Measurements from ENCODE around the gene EFNA5. TPM values are rescaled to one million over a fixed set of nuclear protein-coding genes. Genes with fewer than 3 reads are reported as not detected.

Gene EFNA5
- total RNA-seq, 1 donor from 2014 or later = 11.8 TPM

GRCh38 chr5:107594253-107595045 lies 76.3 kb downstream of the EFNA5 start:
- Histone ChIP-seq H3K27ac (peak overlapping the region; percentile 52), H3K36me3 (no peaks in the 10 kb centered on the region), H3K9me3 (no peaks in the 10 kb centered on the region), H3K27me3 (no peaks in the 10 kb centered on the region), H3K4me1 (peaks cover 24% of the 10 kb centered on the region), H3K4me3 (no peak overlapping the region)
- TF ChIP-seq POLR2AphosphoS5 (IDR thresholded peaks at IDR 0.05; ENCODE audit: insufficient read depth in 1 of 2, low read depth in 1 of 2) = no peak
- TF ChIP-seq POLR2A (IDR thresholded peaks at IDR 0.05) = no peak
- no peak for TF ChIP-seq CTCF (IDR thresholded peaks at IDR 0.05)
- intact Hi-C loops (cut with DNase I) = no loop called here
- DNase-seq (ENCODE audit: extremely low spot score in 2 of 2) = no peak

DNA sequence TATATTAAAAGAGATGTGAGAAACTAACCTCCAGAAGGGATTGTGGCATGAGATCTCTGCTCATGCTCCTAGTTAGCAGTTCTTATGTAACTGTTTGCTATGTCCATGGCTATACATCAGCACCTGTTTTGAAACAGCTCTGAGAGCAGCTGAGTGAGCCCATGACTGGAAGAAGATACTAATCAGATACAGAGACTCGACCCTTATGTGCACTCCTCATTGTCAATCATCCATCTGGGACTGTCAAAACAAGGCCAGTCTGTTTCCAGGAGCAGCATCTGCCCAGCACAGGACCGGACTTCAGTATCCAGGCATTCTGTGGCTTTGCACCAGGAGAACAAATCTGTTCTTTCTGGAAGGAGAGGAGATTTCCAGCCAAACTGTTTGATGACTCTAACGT lies 77.7 kb downstream of the EFNA5 start:
- Histone ChIP-seq H3K4me3 (no peak overlapping the region), H3K4me1 (peaks cover 24% of the 10 kb centered on the region), H3K36me3 (no peaks in the 10 kb centered on the region), H3K9me3 (no peaks in the 10 kb centered on the region), H3K27me3 (no peaks in the 10 kb centered on the region), H3K27ac (no peak overlapping the region)
- no peak for DNase-seq (ENCODE audit: extremely low spot score in 2 of 2)
- TF ChIP-seq POLR2AphosphoS5 (IDR thresholded peaks at IDR 0.05; ENCODE audit: insufficient read depth in 1 of 2, low read depth in 1 of 2) (no peak), POLR2A (IDR thresholded peaks at IDR 0.05) (no peak), CTCF (IDR thresholded peaks at IDR 0.05) (no peak)
- intact Hi-C loops (cut with DNase I) = no loop called here

DNA sequence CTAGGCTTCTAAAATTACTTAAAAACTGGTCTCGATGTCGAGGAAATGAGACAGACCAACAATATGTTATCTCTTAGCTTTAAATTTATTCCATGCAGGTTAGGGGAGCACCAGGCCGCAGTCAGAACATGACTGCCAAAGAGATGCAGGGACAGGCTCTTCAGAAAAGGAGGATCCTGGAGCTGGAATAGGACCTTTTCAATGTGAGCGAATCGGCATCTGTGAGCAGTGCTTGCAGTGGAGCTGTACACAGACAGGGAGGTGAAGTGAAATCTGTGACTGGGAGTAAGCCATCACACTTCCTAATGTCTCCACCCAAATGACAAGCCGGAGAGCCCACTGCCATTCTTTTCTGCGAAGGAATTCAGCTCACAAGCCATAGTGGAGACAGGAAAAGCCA lies 78.2 kb downstream of the EFNA5 start:
- Histone ChIP-seq H3K9me3 (no peaks in the 10 kb centered on the region), H3K4me1 (peaks cover 24% of the 10 kb centered on the region), H3K4me3 (no peak overlapping the region), H3K36me3 (no peaks in the 10 kb centered on the region), H3K27me3 (no peaks in the 10 kb centered on the region), H3K27ac (no peak overlapping the region)
- intact Hi-C loops (cut with DNase I) = no loop called here
- no peak for DNase-seq (ENCODE audit: extremely low spot score in 2 of 2)
- TF ChIP-seq CTCF (IDR thresholded peaks at IDR 0.05) = no peak

GRCh38 chr5:107590686-107591085 lies 80.1 kb downstream of the EFNA5 start:
- H3K36me3 ChIP-seq = no peaks in the 10 kb centered on the region
- intact Hi-C loops (cut with DNase I) = no loop called here
- DNase-seq (ENCODE audit: extremely low spot score in 2 of 2) = no peak
- no peaks in the 10 kb centered on the region for H3K9me3 ChIP-seq
- H3K27ac ChIP-seq = no peak overlapping the region
- no peak overlapping the region for H3K4me3 ChIP-seq
- TF ChIP-seq POLR2AphosphoS5 (IDR thresholded peaks at IDR 0.05; ENCODE audit: insufficient read depth in 1 of 2, low read depth in 1 of 2) (no peak), CTCF (IDR thresholded peaks at IDR 0.05) (no peak), POLR2A (IDR thresholded peaks at IDR 0.05) (no peak)
- peaks cover 24% of the 10 kb centered on the region for H3K4me1 ChIP-seq
- no peaks in the 10 kb centered on the region for H3K27me3 ChIP-seq

- Histone ChIP-seq H3K9me3 (no peaks in the 10 kb centered on the region), H3K4me1 (peaks cover 19% of the 10 kb centered on the region), H3K4me3 (no peak overlapping the region), H3K27ac (no peak overlapping the region), H3K36me3 (no peaks in the 10 kb centered on the region), H3K27me3 (no peaks in the 10 kb centered on the region)
- no peak for TF ChIP-seq POLR2A (IDR thresholded peaks at IDR 0.05)
- TF ChIP-seq CTCF (IDR thresholded peaks at IDR 0.05) = no peak
- TF ChIP-seq POLR2AphosphoS5 (IDR thresholded peaks at IDR 0.05; ENCODE audit: insufficient read depth in 1 of 2, low read depth in 1 of 2) = no peak
- no peak for DNase-seq (ENCODE audit: extremely low spot score in 2 of 2)
- intact Hi-C loops (cut with DNase I) = no loop called here
Measured at GRCh38 chr5:107589520-107590193, 81.1 kb downstream of the EFNA5 start.

All from vagina (tissue), 2 donors.